C4-2B (cell line): ENCODE data around the gene CYFIP1.

Experiments
- H3K27ac ChIP-seq: fragments of 450-650 bp; 2 replicates; pipeline ENCODE4 v1.5.1; 2017
- CTCF ChIP-seq: fragments of 450-650 bp; conservative IDR thresholded peaks from 2 replicates; pipeline ENCODE4 v1.5.1; 2017; ENCODE audit warnings: mild to moderate bottlenecking
- ZFX ChIP-seq: fragments of 450-650 bp; IDR thresholded peaks from 2 replicates; pipeline ENCODE4 v1.6.1; 2017

The CYFIP1 gene

GRCh38 chr15:22967084-22967770 is 12.9 kb downstream of the CYFIP1 start:
- no peak overlapping the region for H3K27ac ChIP-seq
- TF ChIP-seq ZFX (no peak), CTCF (no peak)

- TF ChIP-seq CTCF (no peak), ZFX (no peak)
- H3K27ac ChIP-seq: no peak overlapping the region
Measured at GRCh38 chr15:22966321-22967083, 13.7 kb downstream of the CYFIP1 start.

- H3K27ac ChIP-seq: no peak overlapping the region
Measured at GRCh38 chr15:22963641-22964040, 16.5 kb downstream of the CYFIP1 start.

GRCh38 chr15:22962611-22963010 is 17.6 kb downstream of the CYFIP1 start:
- no peak for TF ChIP-seq CTCF
- TF ChIP-seq ZFX: no peak
- H3K27ac ChIP-seq: no peak overlapping the region

More at GRCh38 chr15:22963641-22964040, 16.5 kb downstream of the CYFIP1 start:
- no peak for TF ChIP-seq ZFX

- H3K27ac ChIP-seq: no peak overlapping the region
- no peak for TF ChIP-seq ZFX
Measured at GRCh38 chr15:22961762-22962161, 18.4 kb downstream of the CYFIP1 start.

GRCh38 chr15:22960556-22960955 is 19.6 kb downstream of the CYFIP1 start:
- no peak overlapping the region for H3K27ac ChIP-seq
- no peak for TF ChIP-seq ZFX
- no peak for TF ChIP-seq CTCF

- no peak overlapping the region for H3K27ac ChIP-seq
- TF ChIP-seq ZFX (no peak), CTCF (no peak)
Measured at GRCh38 chr15:22960126-22960525, 20.0 kb downstream of the CYFIP1 start.

GRCh38 chr15:22959321-22960101 is 20.7 kb downstream of the CYFIP1 start:
- TF ChIP-seq ZFX: no peak
- TF ChIP-seq CTCF: no peak
- H3K27ac ChIP-seq: no peak overlapping the region
